Activated naive CD4-positive, alpha-beta T cell treated with anti-CD3 and anti-CD28 coated beads, Interleukin-2, amount 50 U/mL, for 16 hours (primary cell): ENCODE results near the gene NAT10.

ENCODE experiments used
- DNase-seq: peaks from one replicate; pipeline ENCODE4 v3.0.0-alpha.2; 2020

NAT10 gene

DNA sequence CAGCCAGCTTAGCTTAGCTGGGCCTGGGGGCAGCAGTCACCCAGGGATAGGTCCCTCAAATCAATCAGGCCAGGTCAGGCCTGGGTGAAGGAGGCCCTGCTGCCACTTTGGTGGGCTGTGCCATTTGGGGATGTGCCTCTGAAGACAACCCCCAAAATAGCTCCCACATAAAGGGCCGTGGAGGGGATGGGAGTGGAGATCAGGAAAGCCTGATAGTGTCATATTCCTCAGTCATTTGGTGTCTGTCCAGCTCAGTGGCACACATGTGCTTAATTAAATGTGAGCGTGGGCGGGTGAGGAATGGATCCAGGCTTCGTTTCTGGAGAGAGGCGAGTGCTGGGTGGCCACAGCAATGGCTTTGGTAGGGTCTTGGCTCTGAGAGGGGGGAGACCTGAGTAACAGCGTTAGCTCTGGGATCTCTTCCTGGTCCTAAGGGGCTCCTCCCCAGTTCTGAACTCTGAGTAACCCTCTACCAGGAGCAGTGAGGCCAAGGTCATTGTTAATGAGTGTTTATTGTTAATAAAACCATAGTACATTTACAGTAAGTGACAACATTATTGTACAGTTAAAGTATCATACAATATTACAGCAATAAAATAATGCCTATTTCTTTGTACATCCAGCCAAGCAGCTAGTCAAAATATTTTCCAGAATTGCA, 45.2 kb downstream of the NAT10 start:
- no peak for DNase-seq

DNA sequence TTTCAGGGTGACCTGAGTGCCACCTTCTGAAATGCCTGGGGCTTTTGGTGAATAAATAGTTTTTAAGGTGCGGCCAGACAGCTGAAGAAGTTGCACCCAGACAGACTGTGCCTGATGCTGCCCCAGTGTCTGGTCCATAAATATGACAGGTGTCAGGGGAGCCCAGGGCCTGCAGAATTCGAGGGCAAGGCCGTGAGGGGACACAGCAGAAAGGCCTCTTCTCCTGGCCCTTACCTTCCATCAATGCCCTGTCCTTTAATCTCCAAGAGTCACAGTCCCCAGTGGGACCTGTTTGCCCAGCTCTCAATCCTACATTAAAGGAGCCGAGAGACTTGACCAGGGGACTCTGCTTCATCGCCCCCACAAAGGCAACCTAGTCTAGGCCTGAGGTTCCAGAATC, 45.7 kb downstream of the NAT10 start:
- DNase-seq = no peak

DNA sequence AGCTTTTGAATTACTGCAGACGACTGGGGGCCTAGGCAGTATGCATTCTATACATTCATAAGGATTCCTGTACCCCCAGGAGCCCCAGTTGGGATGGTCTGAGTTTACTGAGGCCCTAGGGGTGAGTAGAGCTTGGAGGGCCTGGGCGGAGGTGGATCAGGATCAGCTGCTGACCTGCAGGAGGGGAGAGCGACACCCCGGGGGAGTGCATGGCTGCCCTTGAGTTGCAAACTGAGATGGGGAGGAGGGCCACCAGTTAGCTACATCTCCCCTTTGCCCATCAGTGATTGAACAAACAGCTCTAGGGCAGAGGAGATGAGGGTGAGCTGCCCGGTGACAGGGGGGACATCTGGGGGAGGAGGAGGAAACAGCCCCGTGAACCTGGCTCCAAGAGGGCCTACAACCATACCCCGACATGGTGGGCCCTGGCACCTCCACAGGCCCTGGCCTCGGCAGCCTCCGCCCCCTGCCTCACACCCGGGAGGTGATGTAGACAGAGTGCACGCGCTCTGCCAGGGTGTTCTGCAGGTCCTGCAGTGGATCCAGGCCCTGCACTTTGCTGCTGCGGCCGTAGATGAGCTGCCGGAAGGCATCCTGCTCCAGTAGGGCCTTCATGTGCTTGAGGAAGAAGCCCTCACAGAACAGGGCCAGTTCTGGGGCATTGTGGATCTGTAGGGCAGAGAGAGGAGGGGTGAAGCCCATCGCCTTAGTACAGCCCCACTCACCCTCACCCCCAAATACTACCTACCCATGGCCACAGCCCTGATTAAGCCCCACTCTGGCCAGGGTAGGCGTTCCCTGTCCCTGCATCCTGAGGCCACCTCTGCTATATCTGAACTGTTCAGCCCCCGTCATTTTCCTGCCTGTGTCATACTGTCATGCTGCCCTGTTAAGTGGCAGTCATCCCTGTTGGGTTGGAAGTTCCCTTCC, 46.8 kb downstream of the NAT10 start:
- no peak for DNase-seq

DNA sequence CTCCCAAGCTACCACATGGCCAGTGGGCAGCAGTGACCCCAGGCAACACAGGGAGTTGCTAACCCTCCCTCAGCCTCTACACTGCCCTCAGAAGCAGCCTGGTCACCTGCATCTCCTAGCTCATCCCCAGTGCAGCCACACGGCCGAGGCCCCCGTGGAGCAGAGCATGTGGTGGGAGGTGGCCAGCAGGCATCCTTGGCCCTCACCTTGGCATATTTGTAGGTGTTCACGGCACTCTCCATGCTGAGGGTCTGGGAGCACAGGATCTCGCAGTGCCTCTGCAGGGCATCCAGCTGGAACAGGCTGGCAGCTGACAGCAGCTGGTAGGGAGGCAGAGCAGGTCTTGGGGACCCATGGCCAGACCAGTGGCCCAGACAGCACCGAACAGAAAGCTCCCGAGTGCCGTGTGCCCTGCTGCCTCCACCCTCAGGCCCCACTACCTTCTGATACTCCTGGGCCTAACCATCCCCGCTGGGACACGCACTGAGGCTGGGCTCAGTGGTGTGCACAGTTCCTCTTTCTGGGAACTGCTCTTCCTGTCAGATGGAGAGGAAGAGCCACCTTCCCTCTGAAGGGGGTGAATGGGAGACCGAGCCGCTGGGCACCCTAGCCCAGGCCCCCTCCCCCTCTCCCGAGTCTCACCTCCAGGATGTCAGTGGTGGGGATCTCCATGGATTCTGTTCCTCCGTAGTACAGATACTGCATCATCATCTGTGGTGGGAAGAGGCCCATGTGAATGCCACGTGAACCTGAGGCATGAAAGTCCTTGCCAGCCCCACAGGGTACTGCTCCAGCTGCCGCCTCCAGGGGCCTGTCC, 48.8 kb downstream of the NAT10 start:
- no peak for DNase-seq

DNA sequence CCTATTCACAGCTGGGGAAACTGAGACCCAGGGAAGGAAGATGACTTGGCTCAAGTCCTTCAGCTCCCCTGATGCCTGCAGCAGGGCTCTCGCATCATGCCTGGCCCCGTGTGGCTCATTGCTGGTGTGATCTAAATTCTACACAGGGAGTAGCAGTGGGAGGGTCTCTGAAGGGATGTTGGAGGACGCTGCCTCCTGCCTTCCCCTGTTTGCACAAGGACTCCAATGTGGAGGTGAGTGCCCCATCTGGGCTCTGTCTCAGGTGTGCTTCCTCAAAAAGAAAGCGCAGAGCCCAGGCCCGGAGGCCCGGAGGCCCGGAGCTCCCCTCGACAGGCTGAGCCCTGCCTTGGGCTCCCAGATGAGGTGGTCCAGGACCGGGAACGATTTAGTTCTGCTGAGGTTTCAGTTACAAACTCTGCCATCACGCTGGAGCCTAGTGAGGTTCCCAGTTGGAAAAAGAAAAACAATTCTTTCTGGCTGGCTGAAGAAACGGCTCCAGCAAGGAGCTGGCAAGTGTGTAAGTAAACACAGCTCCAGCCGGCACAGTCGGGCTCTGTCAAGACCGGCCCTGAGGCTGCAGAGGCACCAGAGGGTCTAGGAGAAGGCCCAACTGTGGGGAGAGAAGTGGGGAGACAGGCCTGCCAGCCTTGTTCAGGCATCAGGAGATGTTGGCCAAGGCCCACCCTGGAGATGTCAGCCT, 49.8 kb downstream of the NAT10 start:
- DNase-seq = no peak

DNA sequence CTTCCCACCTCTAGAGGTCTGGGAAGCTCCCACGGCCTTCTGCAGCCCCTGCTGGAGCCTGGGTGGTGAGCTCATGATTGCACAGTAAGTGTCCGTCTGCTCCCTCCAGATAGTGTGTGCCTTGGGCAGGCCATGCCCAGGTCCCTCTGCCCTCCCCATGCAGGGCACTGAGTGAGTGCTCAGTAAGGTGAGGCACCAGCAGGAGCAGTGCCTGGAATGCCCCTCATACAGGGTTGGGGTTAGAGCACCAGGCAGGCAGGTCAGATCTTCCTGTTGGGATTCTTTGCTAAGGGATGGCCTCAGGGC, 50.3 kb downstream of the NAT10 start:
- DNase-seq = no peak

DNA sequence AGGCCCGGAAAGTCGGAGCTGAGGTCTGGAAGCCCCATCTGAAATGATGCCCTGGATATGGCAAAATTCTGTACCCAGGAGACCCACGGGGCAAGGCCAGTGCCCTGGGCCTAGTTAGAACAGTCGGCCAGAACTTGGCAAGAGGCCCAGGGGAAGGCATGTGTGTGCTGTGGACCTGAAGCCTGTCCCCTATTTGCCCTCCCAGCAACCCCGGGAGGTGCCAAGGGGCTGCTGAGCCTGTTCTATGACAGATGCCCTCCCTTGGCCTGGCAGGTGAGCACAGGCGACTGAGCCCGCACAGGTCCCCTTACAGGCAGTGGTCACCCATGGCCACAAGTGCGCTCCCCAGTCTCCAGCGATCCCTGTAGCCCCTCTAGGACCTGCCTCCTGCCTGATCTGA, 51.7 kb downstream of the NAT10 start:
- no peak for DNase-seq

DNA sequence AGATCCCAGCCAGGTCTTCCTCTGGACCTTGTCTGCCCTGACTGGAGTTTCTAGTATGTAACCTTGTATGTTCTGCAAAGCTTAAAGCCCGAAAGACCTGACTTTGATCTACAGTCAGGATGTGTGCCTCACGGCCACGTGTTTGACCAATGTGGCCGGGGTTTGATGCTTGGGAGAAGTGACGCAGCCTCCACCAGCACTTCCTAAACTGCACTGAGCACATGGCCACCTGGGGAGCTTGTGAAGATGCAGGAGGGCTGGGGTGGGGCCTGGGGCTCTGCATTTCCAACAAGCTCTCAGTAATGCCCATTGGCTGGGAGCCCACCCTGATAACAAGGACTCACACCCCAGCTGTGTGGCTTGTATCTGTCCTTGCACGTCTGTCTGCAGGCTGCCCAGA, 53.2 kb downstream of the NAT10 start:
- DNase-seq = no peak

DNA sequence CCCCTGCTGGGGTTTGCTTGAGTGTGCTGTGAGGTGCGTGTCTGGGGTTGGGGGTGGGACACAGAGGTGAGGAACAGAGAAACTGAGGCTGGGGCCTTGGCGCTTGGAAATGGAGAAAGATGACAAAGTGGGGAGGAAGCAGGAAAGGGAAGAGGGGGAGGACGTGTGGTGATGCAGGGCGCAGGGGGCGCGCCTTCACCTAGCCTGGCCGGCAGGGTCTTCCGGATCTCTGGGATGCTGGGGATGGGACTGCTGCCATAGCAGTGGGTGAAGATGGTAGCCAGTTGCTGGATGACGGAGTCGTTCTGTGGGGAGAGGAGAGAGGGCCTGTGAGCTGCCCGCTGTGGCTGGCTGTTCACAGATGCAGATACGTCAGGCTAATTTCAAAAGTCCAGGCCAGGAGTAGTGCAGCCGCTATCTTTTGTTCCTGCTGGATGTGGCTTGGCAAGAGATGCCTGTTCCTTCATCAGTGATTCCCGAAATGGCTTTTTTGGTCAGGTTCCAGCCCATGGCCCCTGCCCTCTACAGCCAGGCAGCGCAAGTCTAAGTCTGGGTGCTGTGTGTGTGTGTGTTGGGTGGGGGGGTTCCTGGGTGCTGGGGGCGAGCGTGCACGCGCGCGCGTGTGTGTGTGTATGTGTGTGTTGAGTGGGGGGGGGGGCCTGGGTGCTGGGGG, 54.8 kb downstream of the NAT10 start:
- DNase-seq = no peak

DNA sequence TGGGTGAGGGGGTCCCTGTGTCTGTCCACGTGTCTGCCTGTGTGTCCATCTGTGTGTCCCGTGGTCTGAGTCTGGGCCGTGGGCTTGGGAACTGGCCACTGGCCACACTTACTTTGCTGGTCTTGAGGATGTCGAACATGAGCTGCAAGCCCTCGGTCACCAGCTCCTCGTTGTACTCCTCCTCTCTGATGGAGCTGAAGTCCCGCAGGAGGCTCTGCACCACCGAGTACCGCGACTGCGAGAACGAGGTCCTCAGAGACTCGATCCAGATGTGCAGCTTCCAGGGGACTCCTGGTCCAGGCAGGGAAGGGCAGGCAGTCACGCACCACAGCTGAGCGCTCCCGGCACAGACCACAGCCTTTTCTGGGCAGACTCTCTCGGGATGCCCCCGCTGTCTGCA, 55.4 kb downstream of the NAT10 start:
- DNase-seq = no peak

DNA sequence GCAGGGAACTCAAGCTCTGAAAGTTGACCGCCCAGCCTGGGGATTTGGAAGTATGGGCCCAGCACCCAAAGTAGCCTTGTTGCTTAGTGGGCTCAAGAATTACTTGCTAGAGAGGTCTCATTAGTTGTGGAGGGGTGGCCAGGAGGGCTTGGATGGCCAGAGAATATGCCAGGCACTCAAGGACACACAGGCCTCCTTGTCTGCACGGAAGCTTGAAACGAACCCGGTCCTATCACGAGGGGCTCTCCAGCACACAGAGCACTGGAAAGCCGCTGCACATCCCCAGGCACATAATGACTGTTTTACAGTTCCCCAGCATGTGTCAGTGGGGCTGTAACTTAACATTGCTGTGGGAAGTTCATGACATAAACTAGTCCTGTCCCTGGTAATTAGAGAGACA, 55.9 kb downstream of the NAT10 start:
- no peak for DNase-seq

DNA sequence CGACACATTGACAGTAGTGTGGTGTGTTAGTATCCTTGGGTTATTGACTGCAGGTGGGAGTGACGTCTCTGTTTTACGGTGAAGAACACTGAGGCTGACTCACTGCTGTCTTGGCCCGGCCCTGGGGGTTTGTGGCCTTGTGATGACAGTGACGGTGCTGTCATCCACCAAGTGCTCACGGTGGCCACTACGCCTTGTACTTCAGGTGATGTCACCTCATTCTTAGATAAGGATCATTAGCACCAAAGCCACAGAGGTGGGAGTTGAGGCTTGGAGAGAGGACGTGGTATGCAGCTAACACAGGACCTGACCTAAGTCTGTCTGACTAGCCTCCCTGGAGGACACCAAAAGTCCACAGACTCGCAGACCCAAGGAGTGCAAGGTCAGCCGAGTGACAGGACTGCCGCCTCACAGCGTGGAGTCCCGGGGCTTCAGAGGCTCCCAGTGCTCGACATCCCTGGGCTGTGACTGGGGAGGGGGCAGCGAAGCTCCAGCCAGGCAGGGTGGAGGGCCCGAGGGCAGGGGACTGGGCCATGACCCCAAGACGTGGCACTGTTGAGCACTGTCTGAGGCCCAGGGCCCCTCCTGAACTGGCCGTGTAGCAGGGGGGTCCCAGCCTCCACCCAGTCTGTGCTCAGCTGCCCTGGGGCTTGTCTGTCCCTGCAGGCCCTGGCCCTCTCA, 56.5 kb downstream of the NAT10 start:
- no peak for DNase-seq

DNA sequence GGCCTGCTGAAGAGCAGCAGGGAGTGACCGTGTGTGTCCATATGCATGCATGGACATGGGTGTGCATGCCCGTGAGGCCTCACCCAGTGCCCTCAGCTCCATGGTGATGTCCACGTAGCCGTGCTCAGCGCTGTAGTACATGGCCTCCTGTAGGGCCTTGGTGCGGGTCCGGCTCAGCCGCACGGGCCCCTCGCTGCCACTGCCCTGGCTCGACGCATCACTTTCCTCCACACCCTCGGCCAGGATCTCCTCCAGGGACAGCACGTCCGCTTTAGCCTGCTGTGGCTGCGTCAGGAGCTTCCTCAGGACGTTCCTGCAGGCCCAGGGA, 57.0 kb downstream of the NAT10 start:
- DNase-seq = no peak

DNA sequence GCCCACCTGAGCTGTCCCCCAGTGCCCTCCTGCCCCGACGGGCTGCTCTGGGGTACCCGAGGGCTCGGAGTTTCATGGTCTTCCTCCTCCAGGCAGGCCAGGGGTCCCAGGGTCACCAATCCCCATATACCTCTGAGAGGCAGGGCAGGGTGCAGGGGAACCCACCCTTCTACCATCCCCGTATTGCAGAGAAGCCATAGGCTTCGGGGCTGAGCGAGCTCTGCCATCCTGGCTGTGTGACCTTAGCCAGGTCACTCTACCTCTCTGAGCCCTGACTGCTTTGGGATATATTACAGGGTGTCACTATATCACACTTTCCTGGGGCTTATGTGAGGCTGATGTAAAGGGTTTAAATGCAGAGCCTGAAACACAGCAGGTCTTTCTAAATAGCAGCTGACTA, 57.4 kb downstream of the NAT10 start:
- DNase-seq = no peak

DNA sequence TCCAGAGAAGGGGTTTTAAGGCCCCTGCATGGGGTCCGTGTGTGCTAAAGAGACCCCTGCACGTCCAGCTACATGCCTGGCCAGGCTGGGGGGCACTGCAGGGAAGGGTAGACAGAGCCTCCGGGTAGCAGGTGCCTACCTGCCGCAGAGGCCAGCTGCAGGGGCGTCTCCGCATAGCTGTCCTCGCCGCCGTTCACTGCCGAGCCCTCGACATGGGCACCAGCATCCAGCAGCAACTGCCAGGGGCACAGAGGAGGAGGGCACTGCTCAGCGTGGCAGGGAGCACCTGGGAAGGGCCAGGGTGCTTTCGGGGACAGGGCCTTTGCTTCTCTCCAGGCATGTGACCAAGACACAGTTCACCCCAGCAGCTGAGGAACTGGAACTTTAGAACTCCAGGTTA, 59.7 kb downstream of the NAT10 start:
- DNase-seq = no peak

DNA sequence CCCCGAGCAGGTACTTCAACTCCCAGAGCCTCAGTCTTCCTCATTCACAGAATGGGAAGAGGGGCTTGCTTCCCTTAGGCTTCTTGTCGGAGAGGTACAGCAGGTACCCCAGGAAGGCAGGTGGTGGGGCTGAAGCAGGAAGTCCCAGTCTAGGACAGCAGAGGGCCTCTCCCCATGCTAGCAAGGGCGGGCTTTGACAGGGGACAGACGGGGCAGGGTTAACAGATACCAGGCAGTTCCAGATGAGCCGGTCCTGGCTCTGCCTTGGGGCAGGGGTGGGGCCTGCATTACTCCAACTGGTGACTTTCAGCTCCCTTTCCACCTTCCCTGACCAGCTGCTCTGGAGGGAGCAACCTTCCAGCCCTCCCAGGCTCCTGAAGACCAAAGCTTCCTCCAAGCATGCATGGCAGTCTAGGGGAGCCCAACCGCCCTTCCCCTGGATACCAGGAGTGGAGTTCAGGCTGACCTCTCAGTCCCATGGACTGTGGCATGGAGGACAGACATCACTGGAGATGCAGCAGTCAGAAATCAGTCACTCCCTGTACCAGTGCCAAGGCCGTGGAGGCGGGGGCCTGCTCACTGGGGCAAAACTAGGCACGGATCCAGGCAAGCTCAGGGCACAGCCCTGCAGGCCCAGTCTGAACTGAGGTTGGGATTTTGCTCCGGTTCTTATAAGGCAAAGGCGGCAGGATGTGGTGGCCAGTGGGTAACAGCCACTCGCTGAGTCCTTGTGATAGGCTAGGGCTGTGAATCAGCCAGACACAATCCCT, 60.5 kb downstream of the NAT10 start:
- DNase-seq = no peak

DNA sequence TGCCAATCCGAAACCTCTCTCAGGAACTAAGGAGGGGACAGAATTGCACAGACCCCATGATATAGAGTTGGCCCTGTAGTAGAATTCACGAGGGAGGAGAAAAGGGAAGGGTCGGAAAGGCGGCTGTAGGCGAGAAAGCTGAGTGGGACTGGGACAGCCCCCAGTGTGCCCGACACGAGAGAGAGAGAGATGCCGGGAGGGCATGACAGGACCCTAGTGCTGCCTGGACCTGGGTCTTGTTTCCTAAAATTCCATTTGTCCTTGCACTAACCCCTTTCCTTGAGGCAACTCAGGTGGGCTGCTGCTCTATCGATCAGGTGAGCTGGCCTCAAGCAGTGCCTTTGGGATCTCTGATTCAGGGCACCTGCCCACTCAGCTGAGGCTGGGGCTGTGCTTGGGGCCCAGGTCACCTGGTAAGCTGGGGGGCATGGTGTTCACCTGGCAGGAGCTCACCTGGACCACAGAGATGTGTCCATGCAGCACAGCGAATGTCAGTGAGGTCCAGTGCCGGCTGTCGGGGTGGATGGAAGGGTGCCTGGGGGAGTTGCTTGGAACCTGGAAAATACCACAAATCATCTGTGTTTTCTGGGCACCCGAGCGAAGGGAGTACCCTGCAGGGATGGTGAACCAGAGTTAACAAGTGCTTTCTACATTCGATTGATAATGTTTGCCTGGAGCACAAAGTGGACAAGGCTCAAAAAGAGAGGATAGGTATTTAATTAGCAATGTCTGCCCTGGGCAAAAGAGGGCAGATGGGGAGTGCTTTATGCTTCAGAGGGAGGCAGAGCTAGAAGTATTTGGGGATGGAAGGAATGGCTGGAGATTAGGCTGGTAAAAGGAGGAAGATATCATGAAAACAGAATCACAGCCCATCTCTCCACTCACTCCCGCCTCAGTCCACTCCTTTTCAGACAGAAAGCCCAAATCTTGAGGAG, 61.6 kb downstream of the NAT10 start:
- no peak for DNase-seq

DNA sequence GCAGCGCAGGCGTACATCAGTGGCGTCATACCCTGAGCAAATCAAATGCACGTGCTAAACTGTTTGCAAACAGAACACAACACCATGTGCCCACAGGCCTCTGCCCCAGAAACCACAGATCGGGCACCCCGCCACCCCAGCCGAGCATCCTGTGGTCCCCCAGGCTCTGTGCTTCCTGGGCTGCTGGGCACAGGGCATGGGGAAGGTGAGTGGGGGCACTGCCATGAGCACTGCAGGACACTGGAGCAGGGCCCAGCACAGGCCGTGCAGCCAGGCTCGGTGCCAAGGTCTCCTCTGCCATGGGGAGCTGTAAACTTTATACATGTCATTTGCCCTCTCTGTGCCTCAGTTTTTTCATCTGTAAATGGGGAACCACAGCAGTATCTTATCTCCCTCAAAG, 62.5 kb downstream of the NAT10 start:
- DNase-seq = no peak

DNA sequence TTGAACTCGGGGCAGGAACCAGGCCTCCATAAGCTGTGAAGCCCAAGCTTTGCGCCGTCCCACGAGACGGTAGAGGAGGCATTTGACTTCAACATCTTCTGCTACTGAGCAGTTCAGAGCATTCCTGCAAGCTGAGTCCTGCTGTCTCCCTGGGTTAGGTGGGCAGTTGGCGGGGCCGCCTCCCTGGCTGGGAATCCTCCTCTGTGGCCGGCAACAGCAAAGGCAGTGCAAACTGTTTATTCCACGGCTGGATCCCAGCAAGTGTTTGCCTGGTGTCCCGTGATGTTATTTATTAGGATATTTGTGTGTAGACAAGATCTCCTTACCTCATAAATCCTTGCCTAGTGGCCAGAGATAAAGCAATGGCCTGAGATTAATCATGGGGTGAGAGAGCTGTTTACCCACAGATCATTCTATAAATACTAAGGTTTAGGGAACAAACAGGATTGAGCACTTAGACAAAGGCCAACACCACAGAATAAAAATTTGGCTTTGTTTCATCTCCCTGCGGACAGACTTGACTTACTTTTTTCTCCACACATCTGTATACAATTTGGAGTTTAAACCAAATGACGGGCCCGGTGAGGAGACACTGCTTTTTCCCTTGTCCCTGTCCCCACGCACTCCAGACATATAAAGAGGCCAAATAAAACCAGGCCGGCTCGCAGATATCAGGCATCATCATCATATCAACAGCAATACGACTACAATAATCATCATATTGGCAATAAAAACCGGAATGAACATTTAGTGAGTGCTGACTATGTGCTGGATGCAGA, 63.4 kb downstream of the NAT10 start:
- DNase-seq = no peak
